WTC11 (cell line): Measurements from ENCODE around the gene UAP1L1.

ENCODE experiments used
- E2F4 ChIP-seq: sonication (generic); formaldehyde crosslinking; IDR thresholded peaks from 2 replicates; pipeline ENCODE4 v1.8.1; 2022; ENCODE audit warnings: low read depth, mild to moderate bottlenecking, moderate library complexity, missing genetic modification reagents, borderline replicate concordance
- ETV6 ChIP-seq: sonication (generic); formaldehyde crosslinking; IDR thresholded peaks from 2 replicates; pipeline ENCODE4 v1.8.1; 2022; ENCODE audit warnings: mild to moderate bottlenecking, missing genetic modification reagents
- JUN ChIP-seq: sonication (generic); formaldehyde crosslinking; IDR thresholded peaks from 2 replicates; pipeline ENCODE4 v1.8.0; 2023; ENCODE audit warnings: mild to moderate bottlenecking, missing genetic modification reagents
- PRRX2 ChIP-seq: fragments of 250-450 bp; sonication (Bioruptor Pico); IDR thresholded peaks from 2 replicates; pipeline ENCODE4 v1.8.0; 2021; ENCODE audit warnings: mild to moderate bottlenecking
- TF ChIP-seq, protein P1 (sequence below): fragments of 200-600 bp; IDR thresholded peaks from 2 replicates; pipeline ENCODE4 v1.8.0; 2022; ENCODE audit warnings: antibody characterized with exemption
- TF ChIP-seq, protein P2 (sequence below): sonication (generic); formaldehyde crosslinking; IDR thresholded peaks from 2 replicates; pipeline ENCODE4 v1.8.0; 2022; ENCODE audit warnings: mild to moderate bottlenecking, missing genetic modification reagents
- TF ChIP-seq, protein P3 (sequence below): sonication (generic); formaldehyde crosslinking; IDR thresholded peaks from 2 replicates; pipeline ENCODE4 v1.8.1; 2022; ENCODE audit warnings: low read depth, missing genetic modification reagents, borderline replicate concordance
- TF ChIP-seq, protein P4 (sequence below): sonication (generic); formaldehyde crosslinking; IDR thresholded peaks from 2 replicates; pipeline ENCODE4 v1.8.1; 2023; ENCODE audit warnings: mild to moderate bottlenecking, missing genetic modification reagents

- TF ChIP-seq, protein P1, sequence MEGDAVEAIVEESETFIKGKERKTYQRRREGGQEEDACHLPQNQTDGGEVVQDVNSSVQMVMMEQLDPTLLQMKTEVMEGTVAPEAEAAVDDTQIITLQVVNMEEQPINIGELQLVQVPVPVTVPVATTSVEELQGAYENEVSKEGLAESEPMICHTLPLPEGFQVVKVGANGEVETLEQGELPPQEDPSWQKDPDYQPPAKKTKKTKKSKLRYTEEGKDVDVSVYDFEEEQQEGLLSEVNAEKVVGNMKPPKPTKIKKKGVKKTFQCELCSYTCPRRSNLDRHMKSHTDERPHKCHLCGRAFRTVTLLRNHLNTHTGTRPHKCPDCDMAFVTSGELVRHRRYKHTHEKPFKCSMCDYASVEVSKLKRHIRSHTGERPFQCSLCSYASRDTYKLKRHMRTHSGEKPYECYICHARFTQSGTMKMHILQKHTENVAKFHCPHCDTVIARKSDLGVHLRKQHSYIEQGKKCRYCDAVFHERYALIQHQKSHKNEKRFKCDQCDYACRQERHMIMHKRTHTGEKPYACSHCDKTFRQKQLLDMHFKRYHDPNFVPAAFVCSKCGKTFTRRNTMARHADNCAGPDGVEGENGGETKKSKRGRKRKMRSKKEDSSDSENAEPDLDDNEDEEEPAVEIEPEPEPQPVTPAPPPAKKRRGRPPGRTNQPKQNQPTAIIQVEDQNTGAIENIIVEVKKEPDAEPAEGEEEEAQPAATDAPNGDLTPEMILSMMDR = no peak
- TF ChIP-seq ETV6 (CRISPR knock-in tag) = no peak
- TF ChIP-seq PRRX2 (CRISPR knock-in tag) = no peak
- TF ChIP-seq, protein P2, sequence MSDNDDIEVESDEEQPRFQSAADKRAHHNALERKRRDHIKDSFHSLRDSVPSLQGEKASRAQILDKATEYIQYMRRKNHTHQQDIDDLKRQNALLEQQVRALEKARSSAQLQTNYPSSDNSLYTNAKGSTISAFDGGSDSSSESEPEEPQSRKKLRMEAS (CRISPR knock-in tag) = no peak; the same call in 1 of the 2 replicates
- TF ChIP-seq, protein P3, sequence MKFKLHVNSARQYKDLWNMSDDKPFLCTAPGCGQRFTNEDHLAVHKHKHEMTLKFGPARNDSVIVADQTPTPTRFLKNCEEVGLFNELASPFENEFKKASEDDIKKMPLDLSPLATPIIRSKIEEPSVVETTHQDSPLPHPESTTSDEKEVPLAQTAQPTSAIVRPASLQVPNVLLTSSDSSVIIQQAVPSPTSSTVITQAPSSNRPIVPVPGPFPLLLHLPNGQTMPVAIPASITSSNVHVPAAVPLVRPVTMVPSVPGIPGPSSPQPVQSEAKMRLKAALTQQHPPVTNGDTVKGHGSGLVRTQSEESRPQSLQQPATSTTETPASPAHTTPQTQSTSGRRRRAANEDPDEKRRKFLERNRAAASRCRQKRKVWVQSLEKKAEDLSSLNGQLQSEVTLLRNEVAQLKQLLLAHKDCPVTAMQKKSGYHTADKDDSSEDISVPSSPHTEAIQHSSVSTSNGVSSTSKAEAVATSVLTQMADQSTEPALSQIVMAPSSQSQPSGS (CRISPR knock-in tag) = no peak
- TF ChIP-seq, protein P4, sequence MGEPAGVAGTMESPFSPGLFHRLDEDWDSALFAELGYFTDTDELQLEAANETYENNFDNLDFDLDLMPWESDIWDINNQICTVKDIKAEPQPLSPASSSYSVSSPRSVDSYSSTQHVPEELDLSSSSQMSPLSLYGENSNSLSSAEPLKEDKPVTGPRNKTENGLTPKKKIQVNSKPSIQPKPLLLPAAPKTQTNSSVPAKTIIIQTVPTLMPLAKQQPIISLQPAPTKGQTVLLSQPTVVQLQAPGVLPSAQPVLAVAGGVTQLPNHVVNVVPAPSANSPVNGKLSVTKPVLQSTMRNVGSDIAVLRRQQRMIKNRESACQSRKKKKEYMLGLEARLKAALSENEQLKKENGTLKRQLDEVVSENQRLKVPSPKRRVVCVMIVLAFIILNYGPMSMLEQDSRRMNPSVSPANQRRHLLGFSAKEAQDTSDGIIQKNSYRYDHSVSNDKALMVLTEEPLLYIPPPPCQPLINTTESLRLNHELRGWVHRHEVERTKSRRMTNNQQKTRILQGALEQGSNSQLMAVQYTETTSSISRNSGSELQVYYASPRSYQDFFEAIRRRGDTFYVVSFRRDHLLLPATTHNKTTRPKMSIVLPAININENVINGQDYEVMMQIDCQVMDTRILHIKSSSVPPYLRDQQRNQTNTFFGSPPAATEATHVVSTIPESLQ (CRISPR knock-in tag) = no peak
- no peak for TF ChIP-seq E2F4 (CRISPR knock-in tag)
- no peak for TF ChIP-seq JUN (CRISPR knock-in tag)
Measured at GRCh38 chr9:137130176-137130755, 52.9 kb downstream of the UAP1L1 start.
